HG03159 (cell line): ENCODE data around the gene TBC1D24.

Source experiments
- ATAC-seq: cut with Tn5 transposase; IDR thresholded peaks from one replicate; pipeline ENCODE4 v1.9.1; 2021; ENCODE audit warnings: mild to moderate bottlenecking, moderate library complexity; ENCODE audit not compliant: unreplicated experiment

Gene TBC1D24

DNA sequence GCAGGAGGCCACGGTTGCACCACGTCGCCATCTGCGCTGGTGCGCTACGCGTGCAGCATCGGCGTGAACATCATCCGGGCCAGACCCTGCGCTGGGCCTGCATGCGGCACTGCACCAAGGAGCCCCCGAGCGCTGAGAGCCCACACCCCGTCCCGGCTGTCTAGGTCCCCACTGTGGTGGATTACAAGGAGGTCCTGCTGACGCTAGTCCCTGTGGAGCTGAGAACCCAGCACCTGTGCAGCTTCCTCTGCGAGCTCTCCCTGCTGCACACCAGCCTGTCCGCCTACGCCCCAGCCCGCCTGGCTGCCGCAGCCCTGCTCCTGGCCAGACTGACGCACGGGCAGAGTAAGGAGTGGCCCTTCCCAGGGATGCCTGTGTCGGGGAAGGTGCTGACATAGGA is 25.8 kb upstream of the TBC1D24 start:
- ATAC-seq = no peak

DNA sequence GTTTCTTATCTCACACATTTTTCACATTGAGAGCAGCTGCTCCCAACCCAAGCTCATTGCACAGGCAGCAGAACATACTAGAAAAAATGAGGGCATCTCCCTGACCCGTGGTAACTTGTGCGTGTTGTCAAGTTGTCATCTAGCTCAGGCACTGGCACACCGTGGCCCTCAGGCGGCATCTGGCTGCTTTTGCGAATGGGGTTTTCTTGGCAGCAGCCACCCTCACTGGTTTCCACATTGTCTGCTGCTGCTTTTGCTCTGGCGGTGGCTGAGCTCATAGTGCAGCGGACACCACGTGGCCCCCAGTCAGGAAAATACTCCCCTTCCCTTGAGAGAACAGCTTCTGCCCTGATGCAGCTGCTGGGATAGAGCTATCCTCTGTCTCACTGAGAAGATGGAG is 24.4 kb upstream of the TBC1D24 start:
- no peak for ATAC-seq

DNA sequence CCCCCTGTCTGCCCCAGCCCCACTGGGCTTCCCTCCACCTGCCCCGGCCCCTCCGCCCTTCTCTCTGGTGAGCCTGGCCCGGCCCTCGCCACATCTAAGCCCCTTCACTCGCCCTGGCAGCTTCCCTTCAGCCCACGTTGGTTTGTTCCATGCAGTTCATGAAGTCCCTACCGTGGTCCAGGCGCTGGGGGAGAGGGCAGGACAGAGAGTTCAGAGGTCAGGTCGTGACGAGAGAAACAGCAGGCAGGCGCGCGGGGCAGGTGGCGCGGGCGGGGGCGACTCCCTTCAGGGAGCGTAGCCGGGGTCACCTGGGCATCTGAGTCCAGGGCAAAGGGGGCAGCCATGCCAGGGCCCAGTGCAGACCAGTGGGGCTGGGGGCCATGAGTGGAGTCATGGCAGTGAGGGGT is 23.9 kb upstream of the TBC1D24 start:
- no peak for ATAC-seq

DNA sequence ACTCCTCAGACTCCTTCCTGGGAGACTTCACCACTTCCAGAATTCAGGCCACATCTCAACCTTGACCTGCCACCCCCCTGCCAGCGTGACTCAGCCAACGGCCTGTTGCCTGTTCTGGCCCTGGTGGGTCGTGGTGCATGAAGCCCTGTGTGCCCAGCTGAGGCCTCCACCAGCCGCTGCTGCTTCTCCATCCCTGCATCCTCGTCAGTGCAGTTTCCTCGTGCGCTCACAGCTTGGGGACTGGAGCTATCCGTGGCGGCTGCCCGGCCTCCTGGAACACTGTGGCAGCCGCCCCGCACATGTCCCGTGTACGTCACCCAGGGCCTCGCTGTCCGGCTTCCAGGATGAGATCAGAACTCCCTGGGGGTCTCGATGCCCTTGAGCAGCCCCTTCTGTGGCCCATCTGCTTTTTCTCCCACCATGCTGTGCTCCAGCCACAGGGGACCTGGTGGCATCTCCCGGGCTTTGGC is 23.0 kb upstream of the TBC1D24 start:
- ATAC-seq = no peak

DNA sequence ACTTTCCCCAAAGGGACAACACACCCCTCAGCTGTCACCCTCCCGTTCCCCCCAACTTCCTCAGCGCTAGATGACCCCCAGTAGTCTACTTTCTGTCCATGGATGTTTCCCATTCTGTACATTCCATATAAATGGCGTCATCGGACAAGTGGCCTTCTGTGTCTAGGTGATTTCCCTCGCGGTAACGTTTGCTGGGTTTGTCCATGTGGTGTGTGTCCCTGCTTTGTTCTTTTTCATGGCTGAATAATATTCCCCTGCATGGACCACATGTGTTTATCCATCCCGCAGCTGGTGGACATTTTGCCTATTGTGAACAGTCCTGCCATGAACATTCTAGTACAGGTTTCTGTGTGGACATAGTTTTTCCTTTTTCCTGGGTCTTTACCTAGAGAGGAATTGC is 22.3 kb upstream of the TBC1D24 start:
- ATAC-seq = no peak

DNA sequence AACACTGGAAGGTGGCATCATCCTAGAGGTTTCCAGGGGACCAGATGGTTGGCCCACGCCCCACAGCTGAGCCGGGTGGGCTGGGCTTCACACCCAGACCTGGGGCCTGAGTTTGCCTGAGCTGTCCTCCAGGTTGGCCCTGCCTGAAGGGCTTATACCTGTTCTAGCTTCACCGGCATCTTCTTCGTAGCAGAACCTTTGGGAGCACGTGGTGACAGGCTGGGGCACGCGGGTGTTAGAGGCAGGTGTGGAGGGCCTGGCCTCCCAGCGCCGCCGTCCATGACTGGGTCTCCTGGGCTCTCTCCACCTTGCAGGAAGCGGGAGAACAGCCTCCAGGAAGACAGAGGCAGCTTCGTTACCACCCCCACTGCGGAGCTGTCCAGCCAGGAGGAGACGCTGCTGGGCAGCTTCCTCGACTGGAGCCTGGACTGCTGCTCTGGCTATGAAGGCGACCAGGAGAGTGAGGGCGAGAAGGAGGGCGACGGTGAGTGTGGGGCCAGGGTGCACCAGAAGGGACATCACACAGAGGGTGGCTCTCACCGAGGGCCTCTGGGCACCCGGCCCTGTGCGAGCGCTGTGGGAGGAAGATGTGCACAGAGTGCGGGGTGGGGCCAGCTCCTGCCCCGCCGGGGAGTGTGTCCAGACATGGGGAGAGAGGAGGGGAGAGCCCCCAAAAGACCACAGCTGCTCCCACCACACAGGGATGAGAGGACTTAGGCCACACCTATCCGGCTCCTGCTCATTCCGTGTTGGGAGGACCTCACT is 19.7 kb upstream of the TBC1D24 start:
- ATAC-seq = no peak

DNA sequence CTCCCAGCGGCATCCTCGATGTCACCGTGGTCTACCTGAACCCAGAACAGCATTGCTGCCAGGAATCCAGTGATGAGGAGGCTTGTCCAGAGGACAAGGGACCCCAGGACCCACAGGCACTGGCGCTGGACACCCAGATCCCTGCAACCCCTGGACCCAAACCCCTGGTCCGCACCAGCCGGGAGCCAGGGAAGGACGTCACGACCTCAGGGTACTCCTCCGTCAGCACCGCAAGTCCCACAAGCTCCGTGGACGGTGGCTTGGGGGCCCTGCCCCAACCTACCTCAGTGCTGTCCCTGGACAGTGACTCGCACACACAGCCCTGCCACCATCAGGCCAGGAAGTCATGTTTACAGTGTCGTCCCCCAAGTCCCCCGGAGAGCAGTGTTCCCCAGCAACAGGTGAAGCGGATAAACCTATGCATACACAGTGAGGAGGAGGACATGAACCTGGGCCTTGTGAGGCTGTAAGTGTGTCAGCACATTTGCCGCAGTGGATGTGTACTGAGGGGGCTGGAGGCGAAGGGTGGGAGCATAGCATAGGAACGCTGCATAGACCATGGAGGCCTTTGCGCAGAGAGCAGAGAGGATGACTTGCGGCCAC is 18.3 kb upstream of the TBC1D24 start:
- no peak for ATAC-seq

DNA sequence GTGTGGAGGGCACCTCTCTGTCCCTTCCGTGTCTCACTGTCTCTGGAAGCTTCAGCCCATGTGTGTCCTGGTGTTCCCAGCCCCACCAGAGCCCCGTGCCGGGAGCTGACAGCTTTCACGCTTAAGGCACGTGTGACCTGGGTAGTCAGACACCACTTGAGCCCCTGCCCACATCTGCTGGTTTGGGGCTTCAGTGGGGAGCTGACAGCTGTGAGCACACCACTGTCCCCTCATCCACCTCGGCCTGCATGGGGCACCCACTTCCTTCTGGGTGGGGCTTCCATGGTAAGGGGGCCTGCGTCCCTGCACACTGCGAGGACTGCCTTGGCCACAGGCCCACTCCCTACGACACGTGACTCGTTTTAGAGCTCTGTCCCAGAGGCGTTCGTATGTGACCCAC is 17.7 kb upstream of the TBC1D24 start:
- ATAC-seq = no peak

DNA sequence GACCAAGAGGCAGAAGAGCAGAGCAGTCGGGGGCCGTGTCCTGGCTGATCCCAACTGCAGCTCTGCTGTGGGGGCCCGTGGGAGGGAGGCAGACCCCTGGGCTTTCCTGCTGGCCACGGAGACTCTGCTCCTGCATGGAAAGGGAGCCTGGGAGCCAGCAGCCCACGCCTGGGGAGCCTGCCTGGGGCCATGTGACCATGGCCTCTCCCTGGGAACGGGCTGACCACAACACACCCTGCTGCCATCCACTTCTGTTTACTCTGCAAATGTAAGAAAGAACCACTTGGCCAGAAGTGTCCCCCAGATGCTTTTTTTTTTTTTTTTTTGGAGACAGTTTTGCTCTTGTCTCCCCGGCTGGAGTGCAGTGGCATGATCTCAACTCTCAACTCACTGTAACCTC is 17.0 kb upstream of the TBC1D24 start:
- ATAC-seq = no peak

DNA sequence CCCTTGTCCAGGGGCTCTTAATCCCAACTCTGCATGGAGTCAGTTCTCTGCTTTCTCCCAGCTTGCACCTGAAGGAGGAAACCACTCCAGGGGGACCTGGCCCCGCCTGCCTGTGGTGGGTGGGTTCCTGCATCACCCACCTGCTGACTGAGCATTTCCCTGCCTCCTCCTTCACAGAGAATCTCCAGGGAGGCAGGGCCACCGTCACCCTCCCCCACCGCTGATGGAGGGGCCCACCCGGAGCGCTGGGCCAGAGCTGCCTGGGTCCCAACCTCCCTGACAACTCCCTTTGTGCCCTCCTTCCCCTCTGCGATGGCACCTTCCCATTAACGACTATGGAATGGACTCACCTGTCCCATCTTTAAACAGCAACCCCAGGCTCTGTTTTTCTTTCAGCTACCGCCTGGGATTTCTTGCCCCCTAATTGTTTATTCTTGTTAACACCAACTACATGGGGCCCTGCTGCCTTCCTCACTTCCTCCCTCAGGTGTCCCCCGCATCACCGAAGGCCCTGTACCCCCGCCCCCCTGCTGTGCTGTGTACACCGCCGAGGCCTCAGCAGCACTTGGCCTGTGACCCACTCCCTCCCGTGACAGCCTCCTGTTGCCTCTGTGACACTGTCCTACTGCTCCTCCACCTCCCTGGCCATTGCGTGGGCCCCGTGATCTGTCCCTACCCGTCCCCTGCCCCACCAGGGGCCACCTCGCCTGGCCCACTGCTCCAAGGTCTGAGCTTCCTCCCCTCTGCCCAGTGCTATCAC is 15.9 kb upstream of the TBC1D24 start:
- no peak for ATAC-seq

DNA sequence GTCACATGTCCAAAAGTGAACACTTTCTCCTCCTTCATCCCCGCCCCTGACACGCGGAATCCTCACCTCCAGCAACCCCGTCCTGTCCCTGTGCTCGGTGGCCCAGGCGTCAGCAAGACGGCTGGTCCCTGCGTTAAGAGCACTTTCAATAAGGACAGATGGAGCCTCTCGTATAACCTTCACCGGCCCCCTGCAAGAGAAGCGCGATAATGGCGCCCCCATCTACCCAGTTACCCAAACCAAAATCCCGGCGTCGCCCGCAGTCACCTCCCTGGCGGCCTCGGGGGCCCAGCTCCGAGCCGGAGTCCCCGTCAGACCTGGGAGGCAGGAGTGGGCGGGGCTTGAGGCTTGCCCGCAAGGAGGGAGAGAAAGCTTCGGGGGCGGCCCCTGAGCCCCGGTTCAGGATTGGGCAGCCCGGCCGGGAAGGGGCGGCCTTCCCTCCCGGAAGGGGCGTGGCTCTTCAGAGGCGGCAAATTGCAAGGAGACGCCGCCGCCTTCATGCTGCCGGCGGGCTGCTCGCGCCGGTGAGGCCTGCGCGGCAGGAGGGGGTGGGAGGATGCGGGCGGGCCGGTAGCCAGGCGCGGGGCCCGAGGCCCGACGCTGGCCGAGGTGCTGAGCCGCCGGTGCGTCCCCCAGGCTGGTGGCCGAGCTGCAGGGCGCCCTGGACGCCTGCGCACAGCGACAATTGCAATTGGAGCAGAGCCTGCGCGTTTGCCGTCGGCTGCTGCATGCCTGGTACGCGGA is 15.1 kb upstream of the TBC1D24 start, which contains the start of gene TEDC2:
TSS of gene TEDC2 (plus strand) at position 463 of the 744 bp plus-strand sequence. CDS start at position 499, 36 bp downstream.
- ATAC-seq = peak; percentile 89

DNA sequence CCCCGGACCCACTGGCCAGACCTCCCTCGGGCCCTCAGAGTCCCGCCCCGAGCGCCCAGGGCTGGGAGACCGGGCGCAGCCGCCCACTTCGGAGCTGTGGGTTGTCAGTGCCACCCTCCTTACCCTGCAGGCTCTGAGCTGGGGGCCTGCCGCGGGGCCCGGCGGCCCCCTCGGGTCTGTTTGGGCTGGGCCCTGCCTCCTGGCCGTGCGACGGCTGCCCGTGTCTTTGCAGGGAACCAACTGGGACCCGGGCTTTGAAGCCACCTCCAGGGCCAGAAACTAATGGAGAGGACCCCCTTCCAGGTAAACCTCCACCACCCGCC is 14.6 kb upstream of the TBC1D24 start:
- ATAC-seq = no peak

DNA sequence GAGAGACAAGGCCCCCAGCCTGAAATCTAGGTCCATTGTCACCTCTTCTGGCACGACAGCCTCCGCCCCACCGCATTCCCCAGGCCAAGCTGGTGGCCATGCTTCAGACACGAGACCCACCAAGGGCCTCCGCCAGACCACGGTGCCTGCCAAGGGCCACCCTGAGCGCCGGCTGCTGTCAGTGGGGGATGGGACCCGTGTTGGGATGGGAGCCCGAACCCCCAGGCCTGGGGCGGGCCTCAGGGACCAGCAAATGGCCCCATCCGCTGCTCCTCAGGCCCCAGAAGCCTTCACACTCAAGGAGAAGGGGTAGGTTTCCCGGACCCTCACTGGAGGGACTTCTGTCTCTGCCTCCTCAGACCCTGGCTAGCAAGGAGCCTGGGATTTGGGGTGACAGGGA is 14.0 kb upstream of the TBC1D24 start:
- ATAC-seq = no peak

DNA sequence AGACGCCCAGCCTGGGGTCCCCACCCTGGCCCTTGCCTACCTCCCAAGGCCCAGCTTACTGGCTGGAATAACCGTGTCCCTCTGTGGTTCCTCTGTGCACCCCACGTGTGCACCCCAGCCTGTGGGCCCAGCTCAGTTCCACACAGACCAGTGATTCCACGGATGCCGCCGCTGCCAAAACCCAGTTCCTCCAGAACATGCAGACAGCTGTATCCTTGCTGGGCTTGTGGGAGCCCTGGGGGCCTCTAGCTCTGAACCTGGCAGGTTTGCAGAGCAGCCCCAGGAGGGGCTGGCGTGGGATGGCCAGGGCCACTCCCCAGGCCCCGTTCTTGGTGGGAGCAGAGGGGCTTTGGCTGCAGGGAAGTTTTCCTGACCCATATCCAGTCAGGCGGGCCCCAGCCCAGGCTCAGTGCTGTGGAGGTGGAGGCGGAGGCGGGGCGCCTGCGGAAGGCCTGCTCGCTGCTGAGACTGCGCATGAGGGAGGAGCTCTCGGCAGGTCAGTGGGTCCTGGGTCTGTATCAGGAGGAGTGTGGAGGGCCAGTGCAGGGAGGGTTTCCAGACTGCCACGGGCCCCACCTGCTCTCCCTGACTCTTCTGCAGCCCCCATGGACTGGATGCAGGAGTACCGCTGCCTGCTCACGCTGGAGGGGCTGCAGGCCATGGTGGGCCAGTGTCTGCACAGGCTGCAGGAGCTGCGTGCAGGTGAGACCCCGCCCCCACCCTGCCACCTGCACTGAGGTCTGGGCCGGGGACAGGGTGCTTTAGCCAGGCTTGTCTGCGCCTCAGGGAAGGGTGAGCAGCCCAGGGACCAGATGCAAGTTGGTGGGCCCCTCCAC is 12.7 kb upstream of the TBC1D24 start:
- no peak for ATAC-seq

DNA sequence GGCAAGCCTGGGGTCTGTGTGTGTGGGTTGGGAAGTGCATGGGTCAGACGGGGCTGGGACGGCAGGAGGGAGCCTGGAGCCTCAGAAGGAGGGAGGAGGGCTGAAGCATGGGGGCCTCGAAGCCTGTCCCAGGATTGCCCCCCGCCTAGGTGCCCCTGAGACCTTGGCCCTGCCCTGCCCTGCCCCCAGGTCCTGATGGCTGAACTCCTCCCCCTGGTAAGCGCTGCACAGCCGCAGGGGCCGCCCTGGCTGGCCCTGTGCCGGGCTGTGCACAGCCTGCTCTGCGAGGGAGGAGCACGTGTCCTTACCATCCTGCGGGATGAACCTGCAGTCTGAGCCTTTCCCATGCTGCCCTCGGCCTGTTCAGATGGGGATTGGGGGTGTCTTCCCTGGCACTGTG is 10.6 kb upstream of the TBC1D24 start:
- ATAC-seq = no peak

DNA sequence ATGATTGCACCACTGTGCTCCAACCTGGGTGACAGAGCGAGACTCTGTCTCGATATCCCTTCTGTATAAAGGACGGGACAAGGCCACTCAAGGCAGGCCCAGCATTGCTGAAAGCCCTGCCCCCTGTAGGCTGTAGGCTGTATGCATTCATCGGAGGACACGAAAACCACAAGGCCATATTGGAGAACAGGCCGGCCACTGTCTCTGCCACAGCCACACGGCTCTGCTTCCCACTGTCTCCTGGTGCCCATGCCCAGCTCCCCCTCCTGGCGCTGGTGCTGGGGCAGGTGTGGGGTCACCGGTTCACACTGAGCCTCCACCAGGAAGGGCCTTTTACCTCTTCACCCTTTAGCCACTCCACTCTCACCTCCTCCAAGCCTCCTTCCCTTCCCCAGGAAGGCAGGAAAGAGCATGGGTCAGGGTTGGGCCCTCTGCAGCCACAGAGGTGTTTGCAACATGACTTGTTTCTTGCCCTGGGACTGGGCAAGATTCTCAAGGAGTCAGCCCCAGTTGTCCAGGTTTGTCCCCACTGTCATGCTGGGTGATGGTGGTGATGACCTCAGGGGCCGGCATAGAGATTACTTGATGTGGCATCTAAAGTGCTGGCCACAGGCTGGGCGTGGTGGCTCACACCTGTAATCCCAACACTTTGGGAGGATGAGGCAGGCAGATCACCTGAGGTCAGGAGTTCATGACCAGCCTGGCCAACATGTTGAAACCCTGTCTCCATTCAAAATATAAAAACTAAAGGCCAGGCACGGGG is 9.1 kb upstream of the TBC1D24 start:
- ATAC-seq = no peak

DNA sequence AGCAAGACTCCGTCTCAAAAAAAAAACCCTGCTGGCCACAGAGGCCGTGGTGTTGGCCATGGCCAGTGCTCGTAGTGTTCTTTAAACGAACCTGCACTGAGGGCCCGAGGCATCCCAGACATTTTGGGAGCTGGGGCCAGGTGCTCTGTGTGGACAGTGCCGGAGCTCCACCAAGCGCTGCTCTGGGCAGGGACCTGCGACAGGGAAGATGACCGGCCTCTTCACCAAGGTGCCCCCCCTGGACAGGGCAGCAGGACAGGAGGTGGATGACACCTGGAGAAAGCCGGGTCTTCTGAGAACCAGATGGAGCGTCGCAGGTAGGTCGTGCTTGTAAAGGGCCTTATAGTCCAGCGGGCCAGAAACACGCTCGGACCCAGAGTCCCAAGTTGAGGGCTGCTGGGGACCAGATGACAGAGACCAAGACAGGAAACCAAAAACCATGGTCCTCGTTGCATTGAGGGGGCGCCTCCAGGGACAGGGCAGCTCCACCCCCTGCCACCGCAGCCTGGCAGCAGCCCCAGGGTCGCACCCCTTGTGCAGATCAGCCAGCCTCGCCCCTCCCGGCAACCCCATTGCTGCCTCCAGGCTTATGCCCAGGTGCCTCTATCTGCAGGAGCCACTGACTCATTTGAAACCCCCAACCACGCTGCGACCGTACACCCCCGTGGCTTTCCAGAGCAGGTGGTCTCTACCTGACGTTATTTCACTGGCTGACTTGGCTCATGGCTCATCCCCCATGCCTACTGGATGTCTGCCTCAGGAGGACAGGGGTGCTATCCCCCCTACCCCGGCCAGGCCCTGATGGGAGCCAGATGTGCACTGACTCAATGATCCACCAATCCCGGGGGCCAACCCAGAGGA is 8.0 kb upstream of the TBC1D24 start:
- ATAC-seq = no peak

DNA sequence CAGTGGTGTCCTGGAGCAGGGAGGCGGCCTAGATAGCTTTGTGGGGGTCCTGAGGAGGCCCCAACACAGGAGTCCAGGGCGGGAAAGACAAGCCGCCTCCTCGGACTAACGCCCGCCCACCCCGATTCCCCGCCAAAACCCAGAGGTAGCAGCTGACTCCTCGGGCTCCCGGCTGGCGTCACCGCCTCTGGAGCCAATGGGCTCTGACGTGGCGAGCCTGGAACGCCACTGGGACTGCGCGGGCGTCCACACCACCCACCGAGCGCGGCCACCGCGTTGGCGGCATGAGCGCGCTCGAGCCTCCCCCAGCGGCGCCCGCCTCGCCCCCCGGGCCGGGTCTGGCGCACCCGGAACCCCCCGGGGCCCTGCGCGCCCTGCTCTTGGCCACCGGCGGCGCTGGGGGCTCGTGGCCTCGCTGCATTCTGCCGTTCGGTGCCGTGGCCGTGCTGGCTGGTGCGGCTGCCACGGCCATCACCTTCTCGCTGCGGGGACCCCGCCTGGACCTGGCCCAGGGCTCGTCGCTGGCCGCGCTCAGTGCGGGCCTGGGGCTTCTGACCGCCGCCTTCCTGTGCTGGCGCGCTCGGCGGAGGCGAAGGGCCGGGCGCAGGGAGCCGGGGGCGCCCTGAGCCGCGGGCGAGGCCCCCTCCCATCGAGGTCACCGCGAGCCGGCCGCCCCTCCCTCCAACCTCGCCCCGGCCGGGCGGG is 7.2 kb upstream of the TBC1D24 start:
- no peak for ATAC-seq
